CD14-positive monocyte (primary cell): ENCODE results near the gene KIF20A. TPM values are rescaled to one million over a fixed set of nuclear protein-coding genes. Genes with fewer than 3 reads are reported as not detected.
A peak's percentile ranks its signal among the peaks of the same experiment; 100 is the strongest.

ENCODE experiments used
- DNase-seq, 3 donors: peaks; one replicate each; pipeline ENCODE4 v3.0.0-alpha.2; 2011 to 2022
- H2AFZ ChIP-seq: 2 replicates; pipeline ENCODE4 v1.6.0; 2012; ENCODE audit warnings: mild to moderate bottlenecking, low read depth, low read length, inconsistent platforms; ENCODE audit not compliant: insufficient read depth, poor library complexity, severe bottlenecking
- H3K27ac ChIP-seq, 2 donors: 1 replicate in 1 of 2; 2 replicates in 1 of 2; pipeline ENCODE4 v1.5.1; 2012 to 2013; ENCODE audit warnings: low read length in 2 of 2, control low read depth in 1 of 2, inconsistent platforms in 1 of 2, low read depth in 1 of 2, mild to moderate bottlenecking in 1 of 2
- H3K27me3 ChIP-seq, 2 donors: one replicate each; pipeline versions ENCODE4 v1.6.0 to v1.6.1; 2011 to 2013; ENCODE audit warnings: low read length in 2 of 2; ENCODE audit not compliant: control insufficient read depth in 2 of 2, insufficient read depth in 2 of 2
- H3K36me3 ChIP-seq, 2 donors: replicated peaks in 1 of 2; 1 replicate in 1 of 2; 2 replicates in 1 of 2; pipeline versions ENCODE4 v1.5.1 to v1.6.1; 2012 to 2013; ENCODE audit warnings: low read length in 2 of 2, control low read depth in 1 of 2, inconsistent platforms in 1 of 2, mild to moderate bottlenecking in 1 of 2; ENCODE audit not compliant: insufficient read depth in 2 of 2, control insufficient read depth in 1 of 2
- H3K4me1 ChIP-seq, 2 donors: 1 replicate in 1 of 2; 2 replicates in 1 of 2; pipeline versions ENCODE4 v1.5.1 to v1.6.1; 2012 to 2013; ENCODE audit warnings: low read length in 2 of 2, control low read depth in 1 of 2, inconsistent platforms in 1 of 2, mild to moderate bottlenecking in 1 of 2, moderate library complexity in 1 of 2; ENCODE audit not compliant: insufficient read depth in 2 of 2, control insufficient read depth in 1 of 2
- H3K4me2 ChIP-seq: replicated peaks from 2 replicates; pipeline ENCODE3; 2012; ENCODE audit warnings: low read length, moderate library complexity, mild to moderate bottlenecking; ENCODE audit not compliant: poor library complexity, severe bottlenecking; ENCODE audit errors: extremely low read depth
- H3K4me3 ChIP-seq, 3 experiments: fragments of 200-600 bp in 1 of 3; sonication (generic) in 1 of 3; replicated peaks in 1 of 3; 1 replicate in 2 of 3; 2 replicates in 1 of 3; pipeline ENCODE4 v1.5.1; 2011 to 2013; ENCODE audit warnings: low read length in 3 of 3, mild to moderate bottlenecking in 3 of 3, control low read depth in 2 of 3, low read depth in 2 of 3, inconsistent platforms in 1 of 3, moderate library complexity in 1 of 3
- H3K79me2 ChIP-seq: 2 replicates; pipeline ENCODE4 v1.6.0; 2012; ENCODE audit warnings: mild to moderate bottlenecking, control low read depth, inconsistent platforms, low read length, moderate library complexity; ENCODE audit not compliant: insufficient read depth
- H3K9ac ChIP-seq: 2 replicates; pipeline ENCODE4 v1.6.0; 2017; ENCODE audit warnings: low read length, mild to moderate bottlenecking; ENCODE audit not compliant: insufficient read depth, poor library complexity, severe bottlenecking
- H3K9me3 ChIP-seq, 2 donors: replicated peaks in 1 of 2; 1 replicate in 1 of 2; 2 replicates in 1 of 2; pipeline versions ENCODE4 v1.5.1 to v1.6.1; 2012 to 2013; ENCODE audit warnings: low read length in 2 of 2, control low read depth in 1 of 2; ENCODE audit not compliant: control insufficient read depth in 1 of 2, insufficient read depth in 1 of 2
- H4K20me1 ChIP-seq: 2 replicates; pipeline ENCODE4 v1.6.0; 2012; ENCODE audit warnings: mild to moderate bottlenecking, low read length, control low read depth, moderate library complexity; ENCODE audit not compliant: insufficient read depth
- H3K27ac Mint-ChIP-seq, 7 donors: one replicate each; pipeline ENCODE4 v1.8.0; 2020; ENCODE audit warnings: mild to moderate bottlenecking in 7 of 7, mixed read lengths in 7 of 7, moderate library complexity in 6 of 7, inconsistent platforms in 2 of 7
- H3K27me3 Mint-ChIP-seq, 3 donors: one replicate each; pipeline ENCODE4 v1.8.0; 2021 to 2022; ENCODE audit warnings: low read depth in 3 of 3, mild to moderate bottlenecking in 3 of 3, mixed read lengths in 3 of 3, moderate library complexity in 3 of 3, inconsistent platforms in 1 of 3
- H3K36me3 Mint-ChIP-seq, 2 donors: one replicate each; pipeline ENCODE4 v1.8.0; 2020; ENCODE audit warnings: mixed read lengths in 2 of 2, inconsistent platforms in 1 of 2, mild to moderate bottlenecking in 1 of 2
- H3K4me1 Mint-ChIP-seq: one replicate; pipeline ENCODE4 v1.8.0; 2020; ENCODE audit warnings: mild to moderate bottlenecking, mixed read lengths
- H3K4me3 Mint-ChIP-seq, 2 donors: one replicate each; pipeline ENCODE4 v1.8.0; 2020; ENCODE audit warnings: mild to moderate bottlenecking in 2 of 2, mixed read lengths in 2 of 2, moderate library complexity in 1 of 2
- H3K9me3 Mint-ChIP-seq, 7 donors: one replicate each; pipeline ENCODE4 v1.8.0; 2020 to 2022; ENCODE audit warnings: mixed read lengths in 7 of 7, mild to moderate bottlenecking in 6 of 7, moderate library complexity in 6 of 7, inconsistent platforms in 2 of 7
- WGBS: methylation state at CpG from one replicate; pipeline ENCODE4 v1.1.5; 2013; ENCODE audit warnings: missing lambda C conversion rate; ENCODE audit not compliant: insufficient coverage; 5-methylcytosine and 5-hydroxymethylcytosine counted together
- intact Hi-C, 2 donors: fragments of 100-400 bp; cut with micrococcal nuclease; formaldehyde crosslinking; loops; one replicate each; pipeline versions ENCODE4 v1.15.0 to v1.15.1; 2023
- polyA plus RNA-seq, 3 donors: library from polyadenylated mRNA; depleted of rRNA in 1 of 3; unstranded in 2 of 3; stranded (reverse) in 1 of 3; fragments of 300-500 nt in 2 of 3; fragments of >200 nt in 1 of 3; fragmentation: Illumina TruSeq in 2 of 3; gene quantifications; 1 replicate in 2 of 3; 2 replicates in 1 of 3; pipeline ENCODE4 v1.2.3, GENCODE V29; 2012 to 2021
- TF ChIP-seq, protein P1 (sequence below): fragments of 200-600 bp; IDR thresholded peaks from one replicate; pipeline ENCODE4 v1.8.0; 2022; ENCODE audit warnings: antibody characterized with exemption, mild to moderate bottlenecking

KIF20A gene
- polyA plus RNA-seq, 3 donors = not detected

- Histone ChIP-seq H3K9me3 (peaks cover 6 to 9% of the 10 kb centered on the region in 2 donors), H3K36me3 (no peaks in the 10 kb centered on the region), H3K27ac (no peak overlapping the region), H3K4me3 (no peak overlapping the region), H3K79me2 (no peaks in the 10 kb centered on the region), H2AFZ (no peak overlapping the region), H3K4me2 (no peak overlapping the region), H3K27me3 (peaks cover 0 to 3% of the 10 kb centered on the region in 2 donors), H3K4me1 (peaks cover 6 to 8% of the 10 kb centered on the region in 2 donors), H3K9ac (no peak overlapping the region), H4K20me1 (no peaks in the 10 kb centered on the region)
- Mint-ChIP-seq H3K27me3 (peaks cover 3 to 16% (median 13%) of the 10 kb centered on the region in 3 donors), H3K27ac (peak overlapping the region in 1 of 7 donors; percentile 0), H3K4me3 (no peak overlapping the region), H3K4me1 (peaks cover 11% of the 10 kb centered on the region), H3K9me3 (peaks cover 4 to 16% (median 10%) of the 10 kb centered on the region in 7 donors), H3K36me3 (no peaks in the 10 kb centered on the region)
- intact Hi-C loops = no loop called here
- TF ChIP-seq, protein P1, sequence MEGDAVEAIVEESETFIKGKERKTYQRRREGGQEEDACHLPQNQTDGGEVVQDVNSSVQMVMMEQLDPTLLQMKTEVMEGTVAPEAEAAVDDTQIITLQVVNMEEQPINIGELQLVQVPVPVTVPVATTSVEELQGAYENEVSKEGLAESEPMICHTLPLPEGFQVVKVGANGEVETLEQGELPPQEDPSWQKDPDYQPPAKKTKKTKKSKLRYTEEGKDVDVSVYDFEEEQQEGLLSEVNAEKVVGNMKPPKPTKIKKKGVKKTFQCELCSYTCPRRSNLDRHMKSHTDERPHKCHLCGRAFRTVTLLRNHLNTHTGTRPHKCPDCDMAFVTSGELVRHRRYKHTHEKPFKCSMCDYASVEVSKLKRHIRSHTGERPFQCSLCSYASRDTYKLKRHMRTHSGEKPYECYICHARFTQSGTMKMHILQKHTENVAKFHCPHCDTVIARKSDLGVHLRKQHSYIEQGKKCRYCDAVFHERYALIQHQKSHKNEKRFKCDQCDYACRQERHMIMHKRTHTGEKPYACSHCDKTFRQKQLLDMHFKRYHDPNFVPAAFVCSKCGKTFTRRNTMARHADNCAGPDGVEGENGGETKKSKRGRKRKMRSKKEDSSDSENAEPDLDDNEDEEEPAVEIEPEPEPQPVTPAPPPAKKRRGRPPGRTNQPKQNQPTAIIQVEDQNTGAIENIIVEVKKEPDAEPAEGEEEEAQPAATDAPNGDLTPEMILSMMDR = no peak
- no peak for DNase-seq
Observed at GRCh38 chr5:138226910-138227309, 48.0 kb downstream of the KIF20A start.

DNA sequence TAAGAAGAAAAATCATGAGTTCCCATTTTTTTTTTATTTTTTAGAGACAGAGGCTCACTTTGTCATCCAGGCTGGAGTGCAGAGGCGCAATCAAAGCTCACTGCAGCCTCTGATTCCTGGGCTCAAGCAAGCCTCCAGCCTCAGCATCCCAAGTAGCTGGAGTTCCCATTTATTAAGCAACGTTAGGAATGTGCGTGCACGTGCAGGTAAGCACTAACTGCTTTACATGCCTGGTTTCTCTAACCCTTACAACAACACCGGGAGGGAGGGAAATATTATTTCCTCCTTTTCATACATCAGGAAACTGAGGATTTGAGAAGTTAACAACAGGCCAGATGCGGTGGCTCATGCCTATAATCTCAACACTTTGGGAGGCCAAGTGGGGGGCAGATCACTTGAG lies 50.5 kb downstream of the KIF20A start:
- Mint-ChIP-seq H3K36me3 (no peaks in the 10 kb centered on the region), H3K9me3 (peaks cover 4 to 16% (median 10%) of the 10 kb centered on the region in 7 donors), H3K4me1 (peaks cover 6% of the 10 kb centered on the region), H3K4me3 (no peak overlapping the region), H3K27me3 (peaks cover 3 to 14% (median 12%) of the 10 kb centered on the region in 3 donors), H3K27ac (no peak overlapping the region)
- TF ChIP-seq, protein P1 = no peak
- Histone ChIP-seq H3K9ac (no peak overlapping the region), H3K36me3 (no peaks in the 10 kb centered on the region), H4K20me1 (no peaks in the 10 kb centered on the region), H3K79me2 (no peaks in the 10 kb centered on the region), H3K4me2 (no peak overlapping the region), H3K4me1 (no peaks in the 10 kb centered on the region), H2AFZ (no peak overlapping the region), H3K27me3 (peaks cover 0 to 3% of the 10 kb centered on the region in 2 donors), H3K9me3 (peaks cover 6 to 9% of the 10 kb centered on the region in 2 donors), H3K27ac (no peak overlapping the region), H3K4me3 (no peak overlapping the region)
- intact Hi-C loops = no loop called here
- DNase-seq = no peak
- 43% methylated on average over 2 of the region's 6 CpGs for WGBS
